ENCODE data around the gene SLC25A24.
"Not testable (repeated sequence)": the region's sequence is repeated elsewhere in the genome, so short reads cannot be mapped to it uniquely, and the experiment has no call there.

SLC25A24 gene

DNA sequence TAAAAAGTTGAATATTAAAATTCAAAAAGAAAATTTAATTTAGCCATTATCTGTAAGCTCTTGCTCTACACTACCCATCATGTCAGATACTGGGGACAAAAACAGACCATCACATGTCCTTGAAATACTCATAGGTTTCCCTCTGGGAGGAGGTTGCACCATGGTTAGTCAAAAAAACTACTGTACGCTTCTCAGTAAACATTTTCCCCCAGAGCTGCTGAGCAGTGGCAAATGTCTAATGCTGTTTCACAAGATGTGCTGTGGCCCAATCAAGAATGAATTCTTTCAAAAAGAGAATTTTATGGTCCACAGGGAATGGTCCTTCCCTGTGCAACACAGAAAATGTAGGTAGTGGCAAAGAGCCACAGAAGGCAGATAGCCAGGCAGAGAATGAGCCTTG lies 6.1 kb downstream of the SLC25A24 start:
- DNase-seq = no peak

DNA sequence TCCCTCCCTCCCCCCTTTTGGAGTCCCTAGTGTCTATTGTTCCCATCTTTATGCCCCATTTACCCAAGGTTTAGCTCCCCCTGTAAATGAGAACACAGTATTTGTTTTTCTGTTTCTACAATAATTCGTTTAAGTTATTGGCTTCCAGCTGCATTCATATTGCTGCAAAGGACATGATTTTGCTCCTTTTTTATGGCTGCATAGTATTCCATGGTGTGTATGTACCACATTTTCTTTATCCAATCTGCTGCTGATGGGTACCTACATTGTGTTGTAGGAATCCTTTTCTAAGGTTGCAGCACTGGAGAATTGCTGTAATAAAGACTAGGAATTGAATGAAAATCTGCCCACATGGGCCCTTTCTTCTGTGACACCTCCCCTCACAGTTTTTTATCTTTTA lies 6.8 kb downstream of the SLC25A24 start:
- no peak for DNase-seq

DNA sequence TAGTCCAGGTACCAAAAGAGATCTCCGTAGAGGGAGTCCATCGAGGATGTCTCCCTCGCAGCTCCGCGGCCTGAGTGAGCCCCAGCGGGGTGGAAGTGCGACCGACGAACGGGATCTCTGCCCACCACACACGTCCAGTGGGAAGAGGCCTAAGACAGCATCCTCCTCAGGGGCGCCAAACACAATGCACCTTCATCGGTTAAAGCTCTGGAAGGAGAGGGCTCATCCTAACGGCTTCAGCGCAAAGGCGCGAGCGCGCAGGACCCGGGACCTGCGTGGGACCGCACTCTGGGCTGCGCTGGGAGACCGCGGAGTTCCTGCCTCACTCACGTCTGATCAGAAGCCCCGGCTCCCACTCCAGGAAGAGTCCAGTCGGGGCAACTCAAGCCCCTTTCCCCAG lies 7.6 kb downstream of the SLC25A24 start:
- no peak for DNase-seq

- no peak for DNase-seq
These were observed 9.3 kb downstream of the SLC25A24 start for GRCh38 chr1:108190686-108191416.

DNA sequence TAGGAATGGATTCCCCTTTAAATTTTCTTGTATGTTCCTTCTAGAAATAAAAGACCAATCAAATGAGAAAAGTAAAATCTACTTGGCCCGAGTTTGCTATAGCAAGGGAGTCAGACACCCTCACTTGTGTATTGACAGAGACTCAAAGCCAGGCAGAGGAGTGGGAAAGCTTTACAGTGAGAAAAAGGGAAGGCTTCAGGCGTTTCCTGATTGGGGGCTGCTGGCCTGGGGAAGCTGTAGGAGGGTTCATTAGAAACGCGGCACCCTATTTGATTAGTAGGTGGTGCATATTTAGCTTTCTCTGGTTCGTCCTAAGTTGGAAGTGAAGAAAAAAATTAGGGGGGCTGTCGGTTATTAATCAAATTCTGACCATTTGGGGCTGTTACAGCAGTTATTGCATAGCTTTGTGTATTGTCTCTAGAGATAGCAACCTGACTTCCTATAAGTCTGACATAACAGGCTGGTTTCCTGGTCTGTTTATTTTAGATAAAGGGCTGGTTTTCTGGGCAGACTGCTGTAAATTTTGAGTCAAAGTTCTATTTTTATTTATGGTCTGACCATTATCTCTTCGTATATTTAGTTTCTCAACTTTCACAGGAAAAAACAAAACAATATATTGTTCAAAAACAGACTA lies 10.0 kb downstream of the SLC25A24 start:
- DNase-seq = no peak

- DNase-seq = no peak
These were observed 11.3 kb downstream of the SLC25A24 start for GRCh38 chr1:108188801-108189200.

GRCh38 chr1:108182959-108183700 lies 17.0 kb downstream of the SLC25A24 start:
- no peak for DNase-seq

- no peak for DNase-seq
These were observed 21.1 kb downstream of the SLC25A24 start for GRCh38 chr1:108179018-108179417.

- DNase-seq = not testable (repeated sequence)
These were observed 37.7 kb downstream of the SLC25A24 start for GRCh38 chr1:108162409-108162808.

DNA sequence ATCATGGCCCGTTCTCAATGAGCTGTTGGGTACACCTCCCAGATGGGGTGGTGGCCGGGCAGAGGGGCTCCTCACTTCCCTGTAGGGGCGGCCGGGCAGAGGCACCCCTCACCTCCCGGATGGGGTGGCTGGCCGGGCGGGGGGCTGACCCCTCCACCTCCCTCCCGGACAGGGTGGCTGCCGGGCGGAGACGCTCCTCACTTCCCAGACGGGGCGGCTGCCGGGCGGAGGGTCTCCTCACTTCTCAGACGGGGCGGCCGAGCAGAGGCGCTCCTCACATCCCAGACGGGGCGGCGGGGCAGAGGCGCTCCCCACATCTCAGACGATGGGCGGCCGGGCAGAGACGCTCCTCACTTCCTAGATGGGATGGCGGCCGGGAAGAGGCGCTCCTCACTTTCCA lies 40.2 kb downstream of the SLC25A24 start:
- not testable (repeated sequence) for DNase-seq

GRCh38 chr1:108158893-108159453 lies 41.2 kb downstream of the SLC25A24 start:
- no peak for DNase-seq

DNA sequence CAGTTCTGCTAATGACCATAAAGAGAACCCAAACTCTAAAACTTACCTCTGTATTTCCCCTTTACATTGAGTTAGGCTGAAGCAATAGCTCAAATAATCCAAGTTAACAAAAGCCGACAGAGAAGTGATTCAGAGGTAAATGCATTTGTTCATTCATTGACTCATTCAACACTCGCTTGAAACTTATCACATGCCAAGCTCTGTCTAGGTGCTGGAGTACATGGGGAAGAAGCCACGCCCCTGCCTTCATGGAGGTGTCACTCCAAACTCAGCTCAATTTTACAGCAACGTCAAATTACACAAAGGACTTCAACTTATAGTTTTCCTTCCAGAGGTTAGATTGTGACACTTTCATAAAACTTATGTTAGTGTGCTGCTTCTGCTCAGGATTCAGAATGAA lies 45.8 kb downstream of the SLC25A24 start:
- no peak for DNase-seq

GRCh38 chr1:108152782-108153222 lies 47.3 kb downstream of the SLC25A24 start:
- DNase-seq = no peak

- DNase-seq = no peak
These were observed 48.6 kb downstream of the SLC25A24 start for GRCh38 chr1:108151548-108151947.

GRCh38 chr1:108149796-108150467 lies 50.2 kb downstream of the SLC25A24 start:
- no peak for DNase-seq

DNA sequence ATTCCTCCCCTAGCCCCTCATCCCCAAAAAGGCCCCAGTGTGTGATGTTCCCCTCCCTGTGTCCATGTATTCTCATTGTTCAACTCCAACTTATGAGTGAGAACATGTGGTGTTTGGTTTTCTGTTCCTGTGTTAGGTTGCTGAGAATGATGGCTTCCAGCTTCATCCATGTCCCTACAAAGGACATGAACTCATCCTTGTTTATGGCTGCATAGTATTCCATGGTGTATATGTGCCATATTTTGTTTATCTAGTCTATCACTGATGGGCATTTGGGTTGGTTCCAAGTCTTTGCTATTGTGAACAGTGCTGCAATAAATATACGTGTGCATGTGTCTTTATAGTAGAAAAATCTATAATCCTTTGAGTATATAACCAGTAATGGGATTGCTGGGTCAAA lies 55.6 kb downstream of the SLC25A24 start:
- not testable (repeated sequence) for DNase-seq

GRCh38 chr1:108142773-108143394 lies 57.3 kb downstream of the SLC25A24 start:
- no peak for DNase-seq

GRCh38 chr1:108142258-108142657 lies 57.9 kb downstream of the SLC25A24 start:
- no peak for DNase-seq

DNA sequence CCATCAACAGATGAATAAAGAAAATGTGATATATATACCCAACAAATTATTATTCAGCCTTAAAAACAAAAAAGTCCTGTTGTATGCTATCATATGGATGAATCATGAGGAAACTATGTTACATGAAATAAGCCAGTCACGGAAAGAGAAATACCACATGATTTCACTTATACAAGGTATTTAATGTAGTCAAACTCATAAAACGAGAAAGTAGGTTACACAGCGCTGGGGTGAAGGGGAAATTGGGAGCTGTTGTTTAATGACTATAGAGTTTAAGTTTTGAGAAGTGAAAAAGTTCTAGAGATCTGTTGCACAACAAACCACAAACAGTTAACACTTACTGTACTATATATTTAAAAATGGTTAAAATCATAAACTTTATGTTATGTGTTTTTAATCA lies 58.5 kb downstream of the SLC25A24 start:
- DNase-seq = no peak

GRCh38 chr1:108140936-108141335 lies 59.2 kb downstream of the SLC25A24 start:
- no peak for DNase-seq

GRCh38 chr1:108140177-108140576 lies 60.0 kb downstream of the SLC25A24 start:
- DNase-seq = no peak

GRCh38 chr1:108139555-108139954 lies 60.6 kb downstream of the SLC25A24 start:
- DNase-seq = not testable (repeated sequence)

Data from stimulated activated CD4-positive, alpha-beta T cell treated with anti-CD3 and anti-CD28 coated beads, Interleukin-2, amount 100 ng/mL, for 48 hours (primary cell).